B cell (primary cell): ENCODE measurements around the gene TAF1D. TPM values are rescaled to one million over a fixed set of nuclear protein-coding genes. Genes with fewer than 3 reads are reported as not detected.

Source experiments
- ATAC-seq: fragments of 200-7000 bp; cut with Tn5 transposase; one replicate; pipeline ENCODE4 v1.10.0; 2021; ENCODE audit warnings: low read depth, mild to moderate bottlenecking, moderate number of reproducible peaks, moderate library complexity
- CTCF ChIA-PET: fragments of 350-600 bp; sonication (Branson Sonifier 250); formaldehyde crosslinking; loops from one replicate; lab custom pipeline; 2021; ENCODE audit warnings: antibody characterized with exemption, inconsistent platforms; lab: Charles Lee
- POLR2A ChIA-PET: fragments of 350-600 bp; sonication (Branson Sonifier 250); formaldehyde crosslinking; loops from one replicate; lab custom pipeline; 2021; ENCODE audit warnings: antibody characterized with exemption; lab: Charles Lee
- DNase-seq: peaks from one replicate; pipeline ENCODE4 v3.0.0; 2013
- H2AFZ ChIP-seq: 2 replicates; pipeline ENCODE4 v1.6.1; 2012; ENCODE audit warnings: mild to moderate bottlenecking, low read depth, low read length; ENCODE audit not compliant: insufficient read depth, poor library complexity, severe bottlenecking
- H3K27ac ChIP-seq, 2 donors: 1 replicate in 1 of 2; 2 replicates in 1 of 2; pipeline ENCODE4 v1.5.1; 2012 to 2013; ENCODE audit warnings: low read length in 2 of 2, mild to moderate bottlenecking in 2 of 2, moderate library complexity in 1 of 2
- H3K27me3 ChIP-seq, 4 experiments: fragments of 200-600 bp in 1 of 4; sonication (generic) in 1 of 4; replicated peaks in 1 of 4; 1 replicate in 2 of 4; 2 replicates in 2 of 4; pipeline versions ENCODE4 v1.6.1 to v1.7.0; 2013 to 2016; ENCODE audit warnings: low read length in 3 of 4, mild to moderate bottlenecking in 2 of 4, mixed read lengths in 1 of 4, moderate library complexity in 1 of 4; ENCODE audit not compliant: insufficient read depth in 4 of 4, control insufficient read depth in 3 of 4; ENCODE audit errors: control extremely low read depth in 1 of 4
- H3K36me3 ChIP-seq, 2 experiments: replicated peaks in 1 of 2; 1 replicate in 1 of 2; 2 replicates in 1 of 2; pipeline versions ENCODE4 v1.6.1 to v1.7.1; 2013; ENCODE audit warnings: low read length in 1 of 2; ENCODE audit not compliant: insufficient read depth in 2 of 2, control insufficient read depth in 1 of 2; ENCODE audit errors: control extremely low read depth in 1 of 2, extremely low read depth in 1 of 2
- H3K4me1 ChIP-seq, 2 donors: fragments of 200-600 bp in 1 of 2; sonication (generic) in 1 of 2; 1 replicate in 1 of 2; 2 replicates in 1 of 2; pipeline versions ENCODE4 v1.5.1 to v1.6.1; 2013 to 2017; ENCODE audit warnings: low read length in 2 of 2; ENCODE audit not compliant: control insufficient read depth in 2 of 2, insufficient read depth in 2 of 2
- H3K4me2 ChIP-seq: replicated peaks from 2 replicates; pipeline ENCODE3; 2012; ENCODE audit warnings: mild to moderate bottlenecking, low read depth, low read length; ENCODE audit not compliant: poor library complexity, severe bottlenecking
- H3K4me3 ChIP-seq, 5 experiments: fragments of 200-600 bp in 1 of 5; sonication (generic) in 1 of 5; 1 replicate in 3 of 5; 2 replicates in 2 of 5; pipeline versions ENCODE4 v1.5.1 to v1.7.0; 2011 to 2016; ENCODE audit warnings: low read length in 4 of 5, mild to moderate bottlenecking in 4 of 5, low read depth in 2 of 5, control low read depth in 1 of 5, moderate library complexity in 1 of 5; ENCODE audit not compliant: insufficient read depth in 1 of 5; ENCODE audit errors: control extremely low read depth in 1 of 5, extremely low read depth in 1 of 5
- H3K79me2 ChIP-seq: fragments of 200-600 bp; sonication (generic); one replicate; pipeline ENCODE4 v1.6.0; 2016; ENCODE audit warnings: low read length; ENCODE audit not compliant: control insufficient read depth, insufficient read depth
- H3K9ac ChIP-seq: fragments of 200-600 bp; sonication (generic); 2 replicates; pipeline ENCODE4 v1.6.1; 2017; ENCODE audit warnings: mild to moderate bottlenecking, low read length, moderate library complexity
- H3K9me3 ChIP-seq, 3 donors: one replicate each; pipeline versions ENCODE4 v1.6.1 to v1.7.1; 2013; ENCODE audit warnings: low read length in 2 of 3; ENCODE audit not compliant: control insufficient read depth in 2 of 3, insufficient read depth in 1 of 3; ENCODE audit errors: control extremely low read depth in 1 of 3
- H4K20me1 ChIP-seq: 2 replicates; pipeline ENCODE4 v1.6.0; 2012; ENCODE audit warnings: mild to moderate bottlenecking, low read length; ENCODE audit not compliant: insufficient read depth, control insufficient read depth, poor library complexity, severe bottlenecking
- H3K27ac Mint-ChIP-seq: one replicate; pipeline ENCODE4 v1.8.0; 2021; ENCODE audit warnings: mixed read lengths
- H3K27me3 Mint-ChIP-seq: one replicate; pipeline ENCODE4 v1.8.0; 2021; ENCODE audit warnings: mixed read lengths
- H3K4me1 Mint-ChIP-seq: one replicate; pipeline ENCODE4 v1.8.0; 2021; ENCODE audit warnings: mixed read lengths
- H3K4me3 Mint-ChIP-seq: one replicate; pipeline ENCODE4 v1.8.0; 2021; ENCODE audit warnings: mixed read lengths
- H3K9me3 Mint-ChIP-seq: one replicate; pipeline ENCODE4 v1.8.0; 2022; ENCODE audit warnings: mixed read lengths; ENCODE audit not compliant: insufficient read depth
- EZH2 ChIP-seq: IDR thresholded peaks from 2 replicates; pipeline ENCODE4 v1.6.1; 2012; ENCODE audit warnings: borderline replicate concordance, low read depth, mild to moderate bottlenecking, moderate library complexity, low read length; ENCODE audit not compliant: insufficient read depth, poor library complexity, severe bottlenecking
- WGBS: methylation state at CpG from one replicate; pipeline ENCODE4 v1.1.5; 2013; ENCODE audit warnings: missing lambda C conversion rate; ENCODE audit not compliant: insufficient coverage; 5-methylcytosine and 5-hydroxymethylcytosine counted together
- intact Hi-C: fragments of 100-400 bp; cut with micrococcal nuclease; formaldehyde crosslinking; loops from one replicate; pipeline ENCODE4 v1.10.0; 2022
- polyA plus RNA-seq: library from polyadenylated mRNA; depleted of rRNA; stranded (reverse); fragments of >200 nt; gene quantifications from 2 replicates; pipeline ENCODE4 v1.2.3, GENCODE V29; 2012
- total RNA-seq, 2 donors: library from RNA; stranded (reverse); fragments of 120-200 nt in 1 of 2; gene quantifications; 1 replicate in 1 of 2; 2 replicates in 1 of 2; pipeline versions ENCODE4 v1.2.3 to v1.2.4, GENCODE V29; 2013 to 2022
- TF ChIP-seq, protein P1 (sequence below): fragments of 200-600 bp; IDR thresholded peaks from one replicate; pipeline ENCODE4 v1.8.0; 2022; ENCODE audit warnings: antibody characterized with exemption, mild to moderate bottlenecking

Gene TAF1D
- total and polyA plus RNA-seq, 2 donors (not counting 1 experiment from before 2014, with no cell fraction given), result 127 to 230 TPM

DNA sequence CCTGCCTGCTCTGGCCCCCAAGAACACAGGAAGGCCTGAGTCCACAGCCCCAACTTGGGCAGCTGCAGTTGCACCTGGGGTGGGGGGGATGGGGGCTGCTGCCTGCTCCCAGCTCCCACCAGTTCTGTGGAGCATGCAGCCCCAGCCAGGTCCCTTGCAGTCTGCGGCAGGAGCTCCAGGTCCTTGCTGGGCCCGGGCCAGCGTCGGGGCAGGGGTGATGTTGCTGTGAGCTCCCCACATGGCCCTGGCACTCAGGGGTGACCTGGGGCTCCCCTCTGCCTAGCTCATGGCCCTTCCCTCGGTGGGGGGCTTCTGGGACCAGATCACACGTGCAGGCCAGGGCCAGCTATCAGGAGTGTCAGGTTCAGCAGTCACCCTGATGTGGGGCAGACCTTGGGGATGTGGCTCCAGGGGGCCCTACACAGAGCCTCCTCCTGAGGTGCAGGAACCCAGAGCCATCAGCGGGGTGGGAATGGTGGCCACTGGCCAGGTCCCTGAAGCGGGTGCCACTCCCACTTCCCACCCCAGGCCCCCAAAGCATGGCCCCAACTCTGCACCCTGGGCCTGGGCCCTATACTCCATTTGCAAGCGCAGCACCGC, 32.4 kb upstream of the TAF1D start:
- TF ChIP-seq, protein P1, sequence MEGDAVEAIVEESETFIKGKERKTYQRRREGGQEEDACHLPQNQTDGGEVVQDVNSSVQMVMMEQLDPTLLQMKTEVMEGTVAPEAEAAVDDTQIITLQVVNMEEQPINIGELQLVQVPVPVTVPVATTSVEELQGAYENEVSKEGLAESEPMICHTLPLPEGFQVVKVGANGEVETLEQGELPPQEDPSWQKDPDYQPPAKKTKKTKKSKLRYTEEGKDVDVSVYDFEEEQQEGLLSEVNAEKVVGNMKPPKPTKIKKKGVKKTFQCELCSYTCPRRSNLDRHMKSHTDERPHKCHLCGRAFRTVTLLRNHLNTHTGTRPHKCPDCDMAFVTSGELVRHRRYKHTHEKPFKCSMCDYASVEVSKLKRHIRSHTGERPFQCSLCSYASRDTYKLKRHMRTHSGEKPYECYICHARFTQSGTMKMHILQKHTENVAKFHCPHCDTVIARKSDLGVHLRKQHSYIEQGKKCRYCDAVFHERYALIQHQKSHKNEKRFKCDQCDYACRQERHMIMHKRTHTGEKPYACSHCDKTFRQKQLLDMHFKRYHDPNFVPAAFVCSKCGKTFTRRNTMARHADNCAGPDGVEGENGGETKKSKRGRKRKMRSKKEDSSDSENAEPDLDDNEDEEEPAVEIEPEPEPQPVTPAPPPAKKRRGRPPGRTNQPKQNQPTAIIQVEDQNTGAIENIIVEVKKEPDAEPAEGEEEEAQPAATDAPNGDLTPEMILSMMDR, result no peak
- TF ChIP-seq EZH2, result no peak
- no peak overlapping the region for H2AFZ ChIP-seq

DNA sequence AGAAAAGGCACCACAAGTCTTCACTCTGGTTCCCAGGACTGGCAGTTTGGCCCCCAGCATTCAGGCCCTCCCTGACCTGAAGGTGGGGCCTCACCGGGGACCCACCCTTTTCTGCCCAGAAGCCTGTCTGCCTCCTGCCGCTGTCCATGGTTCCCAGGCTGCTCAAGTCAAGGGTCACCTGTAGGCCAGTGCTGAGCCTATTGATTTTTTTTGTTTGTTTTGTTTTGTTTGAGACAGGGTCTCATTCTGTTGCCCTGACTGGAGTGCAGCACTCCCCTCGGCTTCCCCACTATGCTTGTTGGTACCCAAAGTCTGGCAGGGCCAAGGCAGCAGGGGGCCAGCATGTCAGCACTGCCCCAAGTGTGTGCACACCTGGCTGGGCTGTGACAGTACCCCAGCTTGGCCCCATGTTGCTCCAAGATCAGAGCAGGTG, 31.8 kb upstream of the TAF1D start:
- Histone ChIP-seq H3K9ac (no peak overlapping the region), H3K79me2 (no peaks in the 10 kb centered on the region), H2AFZ (no peak overlapping the region), H3K27ac (no peak overlapping the region), H3K36me3 (no peaks in the 10 kb centered on the region), H4K20me1 (no peaks in the 10 kb centered on the region), H3K27me3 (no peaks in the 10 kb centered on the region), H3K9me3 (peaks cover 0 to 26% (median 10%) of the 10 kb centered on the region in 3 donors), H3K4me3 (no peak overlapping the region), H3K4me2 (no peak overlapping the region), H3K4me1 (no peaks in the 10 kb centered on the region)
- ChIA-PET POLR2A (no interaction called here), CTCF (no interaction called here)
- 96% methylated on average over 3 of the region's 3 CpGs for WGBS
- H3K27ac Mint-ChIP-seq, result no peak overlapping the region
- ATAC-seq (no peak), DNase-seq (no peak)
- TF ChIP-seq, protein P1, result no peak
- TF ChIP-seq EZH2, result no peak
- intact Hi-C loops, result no loop called here
- no peaks in the 10 kb centered on the region for H3K9me3 Mint-ChIP-seq
- no peak overlapping the region for H3K4me3 Mint-ChIP-seq
- no peaks in the 10 kb centered on the region for H3K4me1 Mint-ChIP-seq
- no peaks in the 10 kb centered on the region for H3K27me3 Mint-ChIP-seq

More for the DNA sequence above, 32.4 kb upstream of the TAF1D start:
- Histone ChIP-seq H3K36me3 (no peaks in the 10 kb centered on the region), H3K79me2 (no peaks in the 10 kb centered on the region), H3K4me1 (no peaks in the 10 kb centered on the region), H4K20me1 (no peaks in the 10 kb centered on the region), H3K4me3 (no peak overlapping the region), H3K9ac (no peak overlapping the region), H3K27ac (no peak overlapping the region), H3K9me3 (peaks cover 0 to 26% (median 10%) of the 10 kb centered on the region in 3 donors), H3K4me2 (no peak overlapping the region), H3K27me3 (no peaks in the 10 kb centered on the region)
- DNase-seq (no peak), ATAC-seq (no peak)
- 99% methylated on average over 10 of the region's 10 CpGs for WGBS
- POLR2A ChIA-PET, result no interaction called here
- Mint-ChIP-seq H3K4me1 (no peaks in the 10 kb centered on the region), H3K27ac (no peak overlapping the region), H3K27me3 (no peaks in the 10 kb centered on the region), H3K4me3 (no peak overlapping the region), H3K9me3 (no peaks in the 10 kb centered on the region)
- intact Hi-C loops, result no loop called here
- CTCF ChIA-PET, result no interaction called here
